PC-9 (cell line): ENCODE data around the gene AHNAK. TPM values are rescaled to one million over a fixed set of nuclear protein-coding genes. Genes with fewer than 3 reads are reported as not detected.

Experiments used
- BruUV-seq: library from RNA; stranded (reverse); fragments of 400-500 nt; replicated peaks from 2 replicates; lab custom pipeline; 2021; lab: Mats Ljungman, UMichigan
- CTCF ChIA-PET: fragments of 300-600 bp; sonication (Branson Sonifier 250); formaldehyde crosslinking; loops from one replicate; lab custom pipeline; 2022; ENCODE audit warnings: antibody characterized with exemption; lab: Charles Lee
- POLR2A ChIA-PET: fragments of 300-600 bp; sonication (Branson Sonifier 250); formaldehyde crosslinking; loops from one replicate; lab custom pipeline; 2022; ENCODE audit warnings: antibody characterized with exemption; ENCODE audit not compliant: unreplicated experiment; lab: Charles Lee
- DNase-seq, 2 experiments: peaks; one replicate each; pipeline versions ENCODE4 v3.0.0 to v3.0.0-alpha.2; 2015 to 2022; ENCODE audit warnings: mixed read lengths in 1 of 2
- H2AFZ ChIP-seq: fragments of 200-600 bp; sonication (generic); 2 replicates; pipeline ENCODE4 v1.8.1; 2017; ENCODE audit warnings: antibody characterized with exemption
- H3F3A ChIP-seq: fragments of 200-600 bp; sonication (generic); 2 replicates; pipeline ENCODE4 v1.8.1; 2017; ENCODE audit warnings: antibody characterized with exemption, mild to moderate bottlenecking, low read depth; ENCODE audit not compliant: insufficient read depth
- H3K27ac ChIP-seq: fragments of 200-600 bp; sonication (generic); 2 replicates; pipeline ENCODE4 v1.6.1; 2016; ENCODE audit warnings: mixed run types
- H3K27me3 ChIP-seq: fragments of 200-600 bp; sonication (generic); 2 replicates; pipeline ENCODE4 v1.6.1; 2016; ENCODE audit warnings: low read depth, mixed run types; ENCODE audit not compliant: insufficient read depth
- H3K36me3 ChIP-seq: fragments of 200-600 bp; sonication (generic); 2 replicates; pipeline ENCODE4 v1.6.1; 2016; ENCODE audit warnings: low read depth, mixed run types
- H3K4me1 ChIP-seq: fragments of 200-600 bp; sonication (generic); replicated peaks from 2 replicates; pipeline ENCODE4 v1.6.1; 2016; ENCODE audit warnings: mixed run types; ENCODE audit not compliant: insufficient read depth
- H3K4me2 ChIP-seq: fragments of 200-600 bp; sonication (generic); 2 replicates; pipeline ENCODE4 v1.6.1; 2017; ENCODE audit warnings: mixed run types
- H3K4me3 ChIP-seq: fragments of 200-600 bp; sonication (generic); 2 replicates; pipeline ENCODE4 v1.6.1; 2016; ENCODE audit warnings: mixed run types
- H3K79me2 ChIP-seq: fragments of 200-600 bp; sonication (generic); 2 replicates; pipeline ENCODE4 v1.6.1; 2017; ENCODE audit warnings: low read depth, mixed run types
- H3K9me2 ChIP-seq: fragments of 200-600 bp; sonication (generic); 2 replicates; pipeline ENCODE4 v1.8.1; 2017; ENCODE audit warnings: mild to moderate bottlenecking; ENCODE audit not compliant: insufficient read depth
- H3K9me3 ChIP-seq: fragments of 200-600 bp; sonication (generic); 2 replicates; pipeline ENCODE4 v1.8.1; 2016; ENCODE audit warnings: low read depth; ENCODE audit not compliant: insufficient read depth
- H4K20me1 ChIP-seq: fragments of 200-600 bp; sonication (generic); 2 replicates; pipeline ENCODE4 v1.8.1; 2017; ENCODE audit not compliant: insufficient read depth
- CTCF ChIP-seq: fragments of 200-600 bp; sonication (generic); conservative IDR thresholded peaks from 2 replicates; pipeline ENCODE4 v1.6.1; 2017; ENCODE audit warnings: mixed run types, antibody characterized with exemption, mild to moderate bottlenecking, moderate library complexity
- EZH2 ChIP-seq: fragments of 200-600 bp; sonication (generic); IDR thresholded peaks from 2 replicates; pipeline ENCODE4 v1.8.0; 2017; ENCODE audit warnings: antibody characterized with exemption, low read depth
- intact Hi-C: fragments of 100-400 bp; cut with micrococcal nuclease; formaldehyde crosslinking; loops from one replicate; pipeline ENCODE4 v1.10.0; 2022; ENCODE audit not compliant: unreplicated experiment
- total RNA-seq: library from RNA; stranded (reverse); gene quantifications from 2 replicates; pipeline ENCODE4 v1.2.3, GENCODE V29; 2021

Gene AHNAK
- total RNA-seq, 1 experiment from 2014 or later = 632 TPM

- Histone ChIP-seq H3K79me2 (peaks cover 59% of the 10 kb centered on the region), H3K36me3 (no peaks in the 10 kb centered on the region), H2AFZ (peak overlapping the region; percentile 83), H3K9me3 (no peaks in the 10 kb centered on the region), H3F3A (peaks cover 55% of the 10 kb centered on the region), H3K27me3 (no peaks in the 10 kb centered on the region), H3K4me2 (peak overlapping the region; percentile 99), H3K9me2 (no peaks in the 10 kb centered on the region), H3K27ac (peak overlapping the region; percentile 72), H3K4me3 (peak overlapping the region; percentile 98), H3K4me1 (peaks cover 68% of the 10 kb centered on the region), H4K20me1 (peaks cover 27% of the 10 kb centered on the region)
- TF ChIP-seq CTCF = no peak
- TF ChIP-seq EZH2 = no peak
- CTCF ChIA-PET = interaction anchor here (0.6 to 1.5 kb wide), 2 partner anchors 14 to 154 kb away, joined by 4 to 8 read pairs; no protein-coding TSS in a partner anchor
- DNase-seq = peak; percentile 87 to 99
- intact Hi-C loops = loop anchor here (1.0 to 2.0 kb wide), 4 partner anchors 15 to 335 kb away; partner anchors contain the start of genes SLC3A2 and TTC9C
- no TSS peak for BruUV-seq
- POLR2A ChIA-PET = interaction anchor here (0.5 to 1.3 kb wide), 3 partner anchors 22 to 567 kb away, joined by 3 to 9 read pairs (median 4); partner anchors contain the start of gene TUT1
These were observed 966 bp downstream of the AHNAK start for GRCh38 chr11:62545437-62546243.

- BruUV-seq = no TSS peak
- H3K4me2 ChIP-seq = peak overlapping the region; percentile 99
- intact Hi-C loops = loop anchor here (1.0 to 5.0 kb wide), 6 partner anchors 15 to 336 kb away; partner anchors contain the start of genes C11orf98, CSKMT, SLC3A2 and TTC9C
- H3K9me2 ChIP-seq = no peaks in the 10 kb centered on the region
- peaks cover 76% of the 10 kb centered on the region for H3K4me1 ChIP-seq
- peak overlapping the region; percentile 72 for H3K27ac ChIP-seq
- peaks cover 32% of the 10 kb centered on the region for H4K20me1 ChIP-seq
- ChIA-PET CTCF (interaction anchor here (0.6 to 3.9 kb wide), 12 partner anchors 8 to 1756 kb away, joined by 3 to 58 read pairs (median 10); partner anchors contain the start of gene TUT1), POLR2A (interaction anchor here (0.5 to 1.3 kb wide), 6 partner anchors 9 to 150 kb away, joined by 3 to 36 read pairs (median 7); partner anchors contain the start of gene UQCC3)
- no peaks in the 10 kb centered on the region for H3K36me3 ChIP-seq
- peaks cover 59% of the 10 kb centered on the region for H3F3A ChIP-seq
- H3K9me3 ChIP-seq = no peaks in the 10 kb centered on the region
- peaks cover 67% of the 10 kb centered on the region for H3K79me2 ChIP-seq
- H3K4me3 ChIP-seq = peak overlapping the region; percentile 98
- peak in 1 of 2 experiments; percentile 31 for DNase-seq
- peak overlapping the region; percentile 83 for H2AFZ ChIP-seq
- H3K27me3 ChIP-seq = no peaks in the 10 kb centered on the region
- no peak for TF ChIP-seq EZH2
- TF ChIP-seq CTCF = no peak
These were observed 1.8 kb downstream of the AHNAK start for GRCh38 chr11:62544581-62545436.
